Chondrocyte (in vitro differentiated cells): ENCODE results near the gene APBB2. TPM values are rescaled to one million over a fixed set of nuclear protein-coding genes. Genes with fewer than 3 reads are reported as not detected.

Experiments
- DNase-seq: peaks from one replicate; pipeline ENCODE4 v3.0.0; 2021; ENCODE audit warnings: mixed read lengths, low spot score
- H3K27ac Mint-ChIP-seq: one replicate; pipeline ENCODE4 v1.8.0; 2021; ENCODE audit warnings: mild to moderate bottlenecking, moderate library complexity, mixed read lengths; ENCODE audit not compliant: unreplicated experiment
- H3K27me3 Mint-ChIP-seq: 2 replicates; pipeline ENCODE4 v1.8.0; 2021; ENCODE audit warnings: low read depth, mixed read lengths
- H3K36me3 Mint-ChIP-seq: 2 replicates; pipeline ENCODE4 v1.8.0; 2021; ENCODE audit warnings: low read depth, mixed read lengths
- H3K4me1 Mint-ChIP-seq: 2 replicates; pipeline ENCODE4 v1.8.0; 2021; ENCODE audit warnings: low read depth, mild to moderate bottlenecking, mixed read lengths
- H3K4me3 Mint-ChIP-seq: one replicate; pipeline ENCODE4 v1.8.0; 2021; ENCODE audit warnings: mild to moderate bottlenecking, moderate library complexity, mixed read lengths; ENCODE audit not compliant: unreplicated experiment
- H3K9me3 Mint-ChIP-seq: 2 replicates; pipeline ENCODE4 v1.8.0; 2021; ENCODE audit warnings: low read depth, mixed read lengths
- total RNA-seq: library from RNA; stranded (reverse); gene quantifications from 3 replicates; pipeline ENCODE4 v1.2.1, GENCODE V29; 2021
- TF ChIP-seq, protein P1 (sequence below): fragments of 200-600 bp; sonication (generic); IDR thresholded peaks from 2 replicates; pipeline ENCODE4 v1.5.0; 2021; ENCODE audit warnings: antibody characterized with exemption, mild to moderate bottlenecking, moderate library complexity

The APBB2 gene
- total RNA-seq, 1 donor from 2014 or later, result 119 TPM

DNA sequence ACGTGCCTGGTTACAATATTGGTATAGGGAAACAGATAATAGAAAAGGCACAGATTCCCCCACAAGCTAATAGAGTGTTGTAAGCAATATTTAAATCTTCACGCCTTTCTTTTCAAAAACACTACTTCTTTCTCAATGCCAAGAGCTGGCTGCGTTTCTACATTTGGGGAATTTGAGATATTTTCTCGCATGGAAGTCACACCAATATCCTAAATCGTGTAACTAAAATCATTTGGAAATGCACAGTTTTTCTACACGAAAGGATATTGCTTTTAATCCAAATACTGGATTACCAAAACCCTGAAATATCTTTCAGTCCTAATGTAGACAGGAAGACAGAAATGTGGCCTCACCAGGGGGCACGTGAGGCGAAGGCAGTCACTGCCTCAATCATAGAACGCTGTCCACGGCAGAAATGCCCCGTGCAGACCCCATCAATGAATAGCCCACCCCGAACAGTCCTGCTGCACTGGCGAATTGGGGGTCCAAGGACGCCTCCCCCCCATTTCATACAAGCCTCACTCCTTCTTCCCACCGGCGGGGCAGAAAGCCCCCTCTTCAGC, 358.0 kb downstream of the APBB2 start:
- TF ChIP-seq, protein P1, sequence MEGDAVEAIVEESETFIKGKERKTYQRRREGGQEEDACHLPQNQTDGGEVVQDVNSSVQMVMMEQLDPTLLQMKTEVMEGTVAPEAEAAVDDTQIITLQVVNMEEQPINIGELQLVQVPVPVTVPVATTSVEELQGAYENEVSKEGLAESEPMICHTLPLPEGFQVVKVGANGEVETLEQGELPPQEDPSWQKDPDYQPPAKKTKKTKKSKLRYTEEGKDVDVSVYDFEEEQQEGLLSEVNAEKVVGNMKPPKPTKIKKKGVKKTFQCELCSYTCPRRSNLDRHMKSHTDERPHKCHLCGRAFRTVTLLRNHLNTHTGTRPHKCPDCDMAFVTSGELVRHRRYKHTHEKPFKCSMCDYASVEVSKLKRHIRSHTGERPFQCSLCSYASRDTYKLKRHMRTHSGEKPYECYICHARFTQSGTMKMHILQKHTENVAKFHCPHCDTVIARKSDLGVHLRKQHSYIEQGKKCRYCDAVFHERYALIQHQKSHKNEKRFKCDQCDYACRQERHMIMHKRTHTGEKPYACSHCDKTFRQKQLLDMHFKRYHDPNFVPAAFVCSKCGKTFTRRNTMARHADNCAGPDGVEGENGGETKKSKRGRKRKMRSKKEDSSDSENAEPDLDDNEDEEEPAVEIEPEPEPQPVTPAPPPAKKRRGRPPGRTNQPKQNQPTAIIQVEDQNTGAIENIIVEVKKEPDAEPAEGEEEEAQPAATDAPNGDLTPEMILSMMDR, result no peak
- Mint-ChIP-seq H3K4me1 (peaks cover 11% of the 10 kb centered on the region), H3K4me3 (peak overlapping the region; percentile 59), H3K36me3 (peaks cover 7% of the 10 kb centered on the region), H3K9me3 (no peaks in the 10 kb centered on the region), H3K27ac (no peak overlapping the region), H3K27me3 (no peaks in the 10 kb centered on the region)
- no peak for DNase-seq

DNA sequence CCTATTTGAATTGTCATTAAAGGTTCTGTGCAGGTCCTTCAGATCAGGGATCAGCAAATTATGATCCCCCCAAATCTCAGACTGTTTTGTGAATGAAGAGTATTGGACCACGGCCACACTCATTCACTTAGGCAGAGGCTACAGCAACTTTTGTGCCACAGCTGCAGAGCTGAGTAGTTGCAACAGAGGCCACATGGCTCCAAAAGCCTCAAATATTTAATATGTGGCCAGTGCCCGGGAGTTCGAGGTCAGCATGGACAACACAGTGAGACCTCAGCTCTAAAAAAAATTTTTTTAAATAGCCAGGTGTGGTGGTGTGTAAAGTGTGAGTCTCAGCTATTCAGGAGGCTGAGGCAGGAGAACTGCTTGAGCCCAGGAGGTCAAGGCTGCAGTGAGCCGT, 363.8 kb downstream of the APBB2 start:
- H3K27me3 Mint-ChIP-seq, result no peaks in the 10 kb centered on the region
- H3K9me3 Mint-ChIP-seq, result no peaks in the 10 kb centered on the region

DNA sequence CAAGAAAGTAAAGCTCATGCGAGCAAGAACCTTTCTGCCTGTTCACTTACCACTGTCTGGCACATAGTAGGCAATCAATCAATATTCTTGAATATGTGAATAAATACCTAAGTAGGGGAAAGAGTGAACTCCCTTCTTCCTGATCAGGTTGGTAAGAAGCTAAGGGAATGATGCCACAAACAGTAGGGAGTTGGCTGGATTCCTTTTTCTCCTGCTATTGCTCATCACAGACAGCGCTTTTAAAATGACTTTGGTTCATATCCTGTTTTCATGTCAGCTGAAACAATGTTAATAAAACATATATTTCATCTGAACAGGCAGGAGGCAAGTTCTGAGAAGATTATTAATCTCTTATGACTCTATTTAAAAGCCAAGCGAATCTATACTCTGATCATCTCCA, 365.4 kb downstream of the APBB2 start:
- H3K4me3 Mint-ChIP-seq, result no peak overlapping the region
- H3K36me3 Mint-ChIP-seq, result peaks cover 2% of the 10 kb centered on the region
- H3K27ac Mint-ChIP-seq, result peak overlapping the region; percentile 19
- H3K9me3 Mint-ChIP-seq, result no peaks in the 10 kb centered on the region
- peaks cover 22% of the 10 kb centered on the region for H3K4me1 Mint-ChIP-seq
- TF ChIP-seq, protein P1, result no peak
- no peak for DNase-seq
- H3K27me3 Mint-ChIP-seq, result no peaks in the 10 kb centered on the region

More for the DNA sequence above, 363.8 kb downstream of the APBB2 start:
- TF ChIP-seq, protein P1, result no peak
- Mint-ChIP-seq H3K27ac (no peak overlapping the region), H3K4me1 (peaks cover 14% of the 10 kb centered on the region), H3K4me3 (no peak overlapping the region), H3K36me3 (peaks cover 4% of the 10 kb centered on the region)
- no peak for DNase-seq

DNA sequence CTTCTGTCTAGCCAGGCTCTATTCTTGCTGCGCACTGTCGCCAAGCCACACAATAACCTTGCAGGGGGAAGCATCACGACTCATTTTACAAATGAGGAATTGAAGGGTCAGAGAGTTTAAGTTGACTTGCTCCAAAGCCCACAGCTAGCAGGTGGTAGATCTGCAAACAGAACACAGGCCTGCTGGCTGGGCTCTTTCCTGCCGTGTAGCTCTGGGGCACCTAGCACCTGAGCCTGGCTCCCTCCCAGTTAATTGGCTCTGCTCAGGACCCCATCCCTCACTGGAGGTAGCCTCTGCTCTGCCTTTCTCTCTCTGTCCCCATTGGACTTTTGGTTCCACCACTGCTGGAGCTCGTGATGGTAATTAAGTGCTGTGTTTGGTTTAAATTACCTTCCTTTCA, 366.1 kb downstream of the APBB2 start:
- Mint-ChIP-seq H3K4me1 (peaks cover 22% of the 10 kb centered on the region), H3K4me3 (no peak overlapping the region), H3K27me3 (no peaks in the 10 kb centered on the region), H3K36me3 (peaks cover 2% of the 10 kb centered on the region), H3K9me3 (no peaks in the 10 kb centered on the region), H3K27ac (peak overlapping the region; percentile 32)
- TF ChIP-seq, protein P1, result no peak
- DNase-seq, result no peak

DNA sequence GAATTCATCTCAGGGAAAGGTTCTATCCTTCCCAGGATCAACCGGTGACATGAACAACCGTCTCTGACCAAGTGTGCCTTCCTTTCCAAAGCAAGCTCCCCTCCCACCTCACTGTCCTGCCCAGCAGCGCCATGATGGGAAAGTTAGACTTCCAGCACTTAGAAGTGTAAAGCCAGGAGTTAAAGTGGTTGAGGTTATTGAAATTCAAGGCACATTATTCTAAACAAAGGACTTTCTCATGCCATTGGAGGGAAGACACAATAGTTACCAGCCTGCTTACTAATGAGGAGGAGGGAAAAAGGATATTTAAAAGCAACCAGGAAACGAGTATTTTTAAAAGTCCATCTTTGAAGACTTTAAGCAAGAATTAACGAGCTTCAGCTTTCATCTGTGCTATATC, 367.8 kb downstream of the APBB2 start:
- no peak overlapping the region for H3K4me3 Mint-ChIP-seq
- peaks cover 22% of the 10 kb centered on the region for H3K4me1 Mint-ChIP-seq
- TF ChIP-seq, protein P1, result no peak
- no peaks in the 10 kb centered on the region for H3K27me3 Mint-ChIP-seq
- no peak overlapping the region for H3K27ac Mint-ChIP-seq
- DNase-seq, result no peak
- H3K9me3 Mint-ChIP-seq, result no peaks in the 10 kb centered on the region
- H3K36me3 Mint-ChIP-seq, result peaks cover 7% of the 10 kb centered on the region
